Left lung (tissue), 10 donors: Measurements from ENCODE around the gene CFAP54. TPM values are rescaled to one million over a fixed set of nuclear protein-coding genes. Genes with fewer than 3 reads are reported as not detected.
A peak's percentile ranks its signal among the peaks of the same experiment; 100 is the strongest.
"Not testable (repeated sequence)": the region's sequence is repeated elsewhere in the genome, so short reads cannot be mapped to it uniquely, and the experiment has no call there.

Experiments used
- ATAC-seq: fragments of 200-7000 bp; cut with Tn5 transposase; one replicate; pipeline ENCODE4 v1.9.1; 2020; ENCODE audit warnings: moderate library complexity
- DNase-seq, 4 donors: peaks; one replicate each; pipeline ENCODE4 v3.0.0-alpha.2; 2013 to 2020
- H3K27ac ChIP-seq, 2 donors: fragments of 200-600 bp; sonication (generic) in 1 of 2; one replicate each; pipeline versions ENCODE4 v1.5.0 to v1.8.0; 2020 to 2021
- H3K27me3 ChIP-seq, 2 donors: fragments of 200-600 bp; sonication (generic) in 1 of 2; one replicate each; pipeline versions ENCODE4 v1.5.0 to v1.8.0; 2020 to 2021
- H3K36me3 ChIP-seq, 2 donors: fragments of 200-600 bp; sonication (generic) in 1 of 2; one replicate each; pipeline versions ENCODE4 v1.5.0 to v1.8.0; 2020 to 2021
- H3K4me1 ChIP-seq, 2 donors: fragments of 200-600 bp; one replicate each; pipeline ENCODE4 v1.8.0; 2021
- H3K4me3 ChIP-seq, 2 donors: fragments of 200-600 bp; sonication (generic) in 1 of 2; one replicate each; pipeline versions ENCODE4 v1.5.0 to v1.8.0; 2020 to 2021; ENCODE audit warnings: mild to moderate bottlenecking in 1 of 2
- H3K9me3 ChIP-seq, 2 donors: fragments of 200-600 bp; sonication (generic) in 1 of 2; one replicate each; pipeline versions ENCODE4 v1.5.0 to v1.8.0; 2020 to 2021
- CTCF ChIP-seq, 2 donors: fragments of 200-600 bp; sonication (generic) in 1 of 2; IDR thresholded peaks; one replicate each; pipeline versions ENCODE4 v1.5.0 to v1.8.0; 2021; ENCODE audit warnings: antibody characterized with exemption in 2 of 2
- intact Hi-C, 2 donors: fragments of 100-400 bp; cut with DNase I; formaldehyde crosslinking; loops; one replicate each; pipeline versions ENCODE4 v1.11.2 to v1.14.2; 2022
- polyA plus RNA-seq, 6 donors: library from polyadenylated mRNA; unstranded; fragments of 120-200 nt; gene quantifications; one replicate each; pipeline ENCODE4 v1.2.1, GENCODE V29; 2013; ENCODE audit not compliant: insufficient read length in 6 of 6
- total RNA-seq, 2 donors: library from RNA; stranded (reverse); fragmentation: NEBNext Ultra II Directional; extraction: Animal tissue kit (Norgen Biotek cat#: 25700); gene quantifications; one replicate each; pipeline ENCODE4 v1.2.1, GENCODE V29; 2021
- donor health status: DM: no; HTN: yes; CAD: no.
- donor health status: DM: no; HTN: no; CAD: no.

Gene CFAP54
- total and polyA plus RNA-seq, 8 donors, result 1.1 to 3.7 (median 2.6) TPM

GRCh38 chr12:96652870-96653269 is 163.5 kb downstream of the CFAP54 start:
- TF ChIP-seq CTCF (IDR thresholded peaks at IDR 0.05), result no peak

GRCh38 chr12:96658075-96658474 is 168.7 kb downstream of the CFAP54 start:
- Histone ChIP-seq H3K4me1 (no peaks in the 10 kb centered on the region), H3K9me3 (no peaks in the 10 kb centered on the region), H3K27ac (no peak overlapping the region), H3K27me3 (no peaks in the 10 kb centered on the region), H3K36me3 (no peaks in the 10 kb centered on the region), H3K4me3 (no peak overlapping the region)
- intact Hi-C loops, result no loop called here
- ATAC-seq (peak; percentile 93), DNase-seq (peak in 1 of 4 donors; percentile 16)
- no peak for TF ChIP-seq CTCF (IDR thresholded peaks at IDR 0.05)

More at GRCh38 chr12:96652870-96653269, 163.5 kb downstream of the CFAP54 start:
- Histone ChIP-seq H3K9me3 (no peaks in the 10 kb centered on the region), H3K4me3 (no peak overlapping the region), H3K27ac (no peak overlapping the region), H3K4me1 (no peaks in the 10 kb centered on the region), H3K27me3 (no peaks in the 10 kb centered on the region), H3K36me3 (no peaks in the 10 kb centered on the region)
- DNase-seq (no peak), ATAC-seq (no peak)
- intact Hi-C loops, result no loop called here

DNA sequence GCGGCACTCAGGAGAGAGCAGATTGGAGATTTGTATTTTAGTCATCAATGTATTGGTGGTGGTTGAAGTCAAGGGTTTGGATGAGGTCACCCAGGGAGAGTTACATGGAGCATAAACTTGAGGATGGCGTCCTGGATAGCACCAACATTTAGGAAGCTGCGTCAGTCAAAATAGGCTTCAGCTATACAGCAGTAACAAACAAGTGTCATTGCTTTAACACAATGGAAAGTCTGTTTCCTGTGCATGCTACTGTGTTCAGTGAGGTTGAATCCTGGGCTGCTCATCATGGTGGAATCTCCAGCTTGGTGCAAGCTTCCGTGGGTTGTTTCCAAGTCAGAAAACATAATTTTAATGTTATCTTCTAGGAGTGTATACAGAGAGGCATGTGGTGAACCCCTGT is 180.4 kb downstream of the CFAP54 start:
- H3K27me3 ChIP-seq, result no peaks in the 10 kb centered on the region
- TF ChIP-seq CTCF (IDR thresholded peaks at IDR 0.05), result no peak
- peaks cover 0 to 2% of the 10 kb centered on the region in 2 donors for H3K9me3 ChIP-seq
- DNase-seq (no peak), ATAC-seq (no peak)
- no peak overlapping the region for H3K4me3 ChIP-seq
- no peaks in the 10 kb centered on the region for H3K4me1 ChIP-seq
- no peaks in the 10 kb centered on the region for H3K36me3 ChIP-seq
- no peak overlapping the region for H3K27ac ChIP-seq
- intact Hi-C loops, result no loop called here

DNA sequence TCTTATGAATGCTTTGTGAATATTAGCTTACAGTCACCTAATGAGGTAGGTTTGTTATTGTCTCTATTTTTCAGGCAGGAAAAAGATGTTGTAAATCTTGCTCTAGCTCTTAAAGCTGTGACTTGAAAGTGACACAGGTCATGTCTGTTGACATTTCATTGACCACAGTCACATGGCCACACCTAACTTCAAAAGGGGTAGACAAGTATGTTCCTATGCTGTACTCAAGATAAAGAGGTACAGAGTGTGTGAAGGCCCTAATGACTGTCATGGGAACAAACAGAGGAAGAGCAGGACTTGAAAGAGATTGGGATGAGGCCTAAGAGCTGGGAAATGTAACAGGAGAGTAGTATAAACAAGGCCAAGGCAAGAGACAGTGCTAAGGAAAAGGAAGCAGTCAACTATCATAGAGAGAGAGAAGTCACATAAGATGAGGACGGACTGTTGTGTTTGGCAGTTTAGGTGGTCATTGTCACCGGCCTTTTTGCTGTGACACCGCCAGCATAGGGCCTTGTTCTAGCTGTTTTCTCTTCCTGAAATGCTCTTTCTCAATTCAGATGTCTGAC is 181.0 kb downstream of the CFAP54 start:
- H3K9me3 ChIP-seq, result peaks cover 0 to 2% of the 10 kb centered on the region in 2 donors
- no peaks in the 10 kb centered on the region for H3K27me3 ChIP-seq
- H3K36me3 ChIP-seq, result no peaks in the 10 kb centered on the region
- DNase-seq (no peak), ATAC-seq (peak; percentile 76)
- no peaks in the 10 kb centered on the region for H3K4me1 ChIP-seq
- H3K4me3 ChIP-seq, result no peak overlapping the region
- H3K27ac ChIP-seq, result no peak overlapping the region
- TF ChIP-seq CTCF (IDR thresholded peaks at IDR 0.05), result no peak
- intact Hi-C loops, result no loop called here

DNA sequence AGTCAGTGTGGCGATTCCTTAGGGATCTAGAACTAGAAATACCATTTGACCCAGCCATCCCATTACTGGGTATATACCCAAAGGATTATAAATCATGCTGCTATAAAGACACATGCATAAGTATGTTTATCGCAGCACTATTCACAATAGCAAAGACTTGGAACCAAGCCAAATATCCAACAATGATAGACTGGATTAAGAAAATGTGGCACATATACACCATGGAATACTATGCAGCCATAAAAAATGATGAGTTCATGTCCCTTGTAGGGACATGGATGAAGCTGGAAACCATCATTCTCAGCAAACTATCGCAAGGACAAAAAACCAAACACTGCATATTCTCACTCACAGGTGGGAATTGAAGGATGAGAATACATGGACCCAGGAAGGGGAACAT is 186.1 kb downstream of the CFAP54 start:
- H3K27ac ChIP-seq, intact Hi-C loops, H3K9me3 ChIP-seq, H3K4me1 ChIP-seq, ATAC-seq, DNase-seq, H3K4me3 ChIP-seq, H3K27me3 ChIP-seq, H3K36me3 ChIP-seq: not testable (repeated sequence)

DNA sequence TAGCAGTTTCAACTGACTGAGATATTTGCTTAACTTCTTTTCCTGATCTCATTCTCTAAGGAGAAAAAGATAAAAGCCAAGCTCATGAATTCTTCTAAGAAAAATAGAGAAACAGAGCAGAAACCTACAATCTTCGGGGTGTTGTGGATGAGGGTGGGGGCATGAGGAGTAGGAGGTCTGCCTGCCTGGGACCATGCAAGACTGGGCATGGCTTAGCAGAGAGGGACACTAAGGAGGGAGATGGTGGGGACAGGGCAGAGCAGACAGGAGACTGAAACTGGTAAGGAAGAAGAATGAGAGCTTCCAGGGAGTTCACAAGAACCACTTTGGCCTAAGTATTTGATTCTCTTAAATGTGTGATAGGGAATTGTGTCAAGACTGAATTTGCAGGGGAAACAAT is 188.0 kb downstream of the CFAP54 start:
- no peak overlapping the region for H3K27ac ChIP-seq
- intact Hi-C loops, result no loop called here
- H3K9me3 ChIP-seq, result no peaks in the 10 kb centered on the region
- DNase-seq, result no peak
- no peaks in the 10 kb centered on the region for H3K36me3 ChIP-seq
- no peaks in the 10 kb centered on the region for H3K27me3 ChIP-seq
- H3K4me1 ChIP-seq, result no peaks in the 10 kb centered on the region
- no peak for TF ChIP-seq CTCF (IDR thresholded peaks at IDR 0.05)
- ATAC-seq, result no peak
- no peak overlapping the region for H3K4me3 ChIP-seq
